Myocyte (in vitro differentiated cells): ENCODE data around the gene PIK3R1. TPM values are rescaled to one million over a fixed set of nuclear protein-coding genes. Genes with fewer than 3 reads are reported as not detected.
A peak's percentile ranks its signal among the peaks of the same experiment; 100 is the strongest.

Source experiments
- DNase-seq: peaks from one replicate; pipeline ENCODE4 v3.0.0-alpha.2; 2012; ENCODE audit warnings: low read depth
- total RNA-seq: library from RNA; depleted of rRNA; stranded (reverse); fragments of >200 nt; gene quantifications from 2 replicates; pipeline ENCODE4 v1.2.3, GENCODE V29; 2014

PIK3R1 gene
- total RNA-seq, 1 donor from 2014 or later, result 27.1 TPM

DNA sequence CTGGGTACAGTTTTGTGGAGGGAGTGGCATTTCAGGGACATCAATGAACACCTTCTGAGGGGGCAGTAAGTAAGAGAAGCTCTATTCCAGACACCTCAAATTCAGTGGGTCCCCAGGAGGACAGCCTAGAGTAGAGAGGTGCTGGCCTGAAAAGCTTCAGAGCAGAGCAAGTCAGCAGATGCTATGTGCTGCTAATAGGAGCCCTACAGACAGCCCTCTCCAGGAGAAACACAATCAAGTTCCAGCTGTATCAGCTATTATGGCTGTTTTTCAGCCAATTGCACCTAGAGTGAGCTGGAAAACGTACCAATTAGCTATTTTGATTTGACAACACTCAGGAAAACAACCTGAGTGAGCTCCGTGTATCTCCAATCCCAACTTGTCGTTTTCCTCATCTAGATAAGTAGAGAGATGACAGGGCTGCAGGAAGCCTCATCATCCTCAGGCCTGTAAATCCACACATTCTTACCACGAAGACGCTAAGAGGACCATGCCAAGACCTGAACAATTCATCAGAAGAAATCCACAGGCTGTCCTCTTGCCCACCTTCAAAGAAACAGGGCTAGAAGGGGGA lies 104.9 kb downstream of the PIK3R1 start:
- DNase-seq, result no peak

DNA sequence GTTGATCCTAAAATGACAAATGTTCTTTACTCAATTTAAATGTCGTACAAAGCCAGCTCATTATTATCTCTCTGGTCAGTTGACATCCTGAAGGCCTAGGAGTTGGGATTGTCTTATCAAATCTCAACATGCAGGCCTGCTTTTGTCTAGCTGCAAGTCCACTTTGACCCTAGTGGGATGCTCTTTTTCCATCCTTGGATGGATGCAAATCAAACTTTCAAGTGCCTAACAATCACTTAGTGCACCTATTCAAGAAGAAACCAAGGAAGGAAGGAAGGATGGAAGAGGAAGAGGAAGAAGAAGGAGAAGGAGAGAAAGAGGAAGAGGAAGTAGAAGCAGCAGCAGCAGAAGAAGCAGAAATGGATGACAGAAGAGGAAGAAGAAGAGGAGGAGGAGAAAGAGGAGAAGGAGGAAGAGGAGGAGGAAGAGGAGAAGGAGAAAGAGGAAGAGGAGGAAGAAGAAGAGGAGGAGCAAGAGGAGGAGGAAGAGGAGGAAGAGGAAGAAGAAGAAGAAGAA lies 109.6 kb downstream of the PIK3R1 start:
- DNase-seq, result no peak

DNA sequence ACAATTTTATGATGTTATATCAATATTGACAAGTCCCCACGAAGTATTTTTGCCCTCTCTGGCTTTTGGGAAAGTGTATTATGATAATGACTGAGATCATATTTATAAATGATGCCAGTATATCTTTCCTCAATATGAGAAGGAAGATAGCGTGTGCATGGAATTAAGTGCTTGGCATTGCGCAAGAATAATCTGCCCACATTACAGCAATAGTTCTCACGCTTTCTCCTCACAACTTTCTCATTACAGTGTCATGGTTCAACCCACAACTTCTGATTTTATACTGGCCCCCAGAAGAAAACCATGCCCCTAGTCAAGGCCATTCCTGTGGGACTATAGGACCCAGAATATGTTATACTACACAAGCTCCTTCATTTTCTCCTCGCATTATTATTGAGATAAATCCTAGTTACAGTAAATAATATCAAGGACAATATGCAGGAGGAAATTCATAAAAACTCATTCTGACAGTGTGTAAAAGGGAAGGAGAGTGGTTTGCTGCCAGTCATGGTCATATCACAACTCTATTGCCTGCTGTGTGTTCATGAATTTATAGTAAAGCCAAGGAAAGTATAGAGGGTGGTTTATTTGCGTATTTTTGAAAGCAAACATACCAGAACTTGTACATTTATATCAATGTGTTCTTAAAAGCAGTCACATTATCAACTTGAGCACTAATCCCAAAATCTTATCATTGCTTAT lies 114.1 kb downstream of the PIK3R1 start:
- DNase-seq, result no peak

DNA sequence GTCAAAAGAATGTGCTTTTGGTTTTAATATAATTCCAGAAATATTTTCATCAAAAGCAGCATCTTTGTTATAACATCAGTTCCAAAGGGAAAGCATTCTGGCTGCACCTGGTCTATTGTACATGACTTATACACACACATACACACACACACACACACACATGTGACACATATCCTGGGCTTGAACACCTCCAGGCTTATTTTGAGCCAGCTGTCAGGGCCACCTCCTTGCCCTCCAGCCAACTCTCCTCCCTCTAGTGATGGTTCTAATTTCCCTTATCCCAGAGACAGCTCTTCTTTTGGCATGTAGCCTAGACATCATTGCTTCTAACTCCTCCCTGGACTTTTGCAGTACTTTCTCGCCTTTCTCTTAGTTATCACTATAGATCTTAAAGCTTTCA lies 115.0 kb downstream of the PIK3R1 start:
- DNase-seq, result peak; percentile 47

DNA sequence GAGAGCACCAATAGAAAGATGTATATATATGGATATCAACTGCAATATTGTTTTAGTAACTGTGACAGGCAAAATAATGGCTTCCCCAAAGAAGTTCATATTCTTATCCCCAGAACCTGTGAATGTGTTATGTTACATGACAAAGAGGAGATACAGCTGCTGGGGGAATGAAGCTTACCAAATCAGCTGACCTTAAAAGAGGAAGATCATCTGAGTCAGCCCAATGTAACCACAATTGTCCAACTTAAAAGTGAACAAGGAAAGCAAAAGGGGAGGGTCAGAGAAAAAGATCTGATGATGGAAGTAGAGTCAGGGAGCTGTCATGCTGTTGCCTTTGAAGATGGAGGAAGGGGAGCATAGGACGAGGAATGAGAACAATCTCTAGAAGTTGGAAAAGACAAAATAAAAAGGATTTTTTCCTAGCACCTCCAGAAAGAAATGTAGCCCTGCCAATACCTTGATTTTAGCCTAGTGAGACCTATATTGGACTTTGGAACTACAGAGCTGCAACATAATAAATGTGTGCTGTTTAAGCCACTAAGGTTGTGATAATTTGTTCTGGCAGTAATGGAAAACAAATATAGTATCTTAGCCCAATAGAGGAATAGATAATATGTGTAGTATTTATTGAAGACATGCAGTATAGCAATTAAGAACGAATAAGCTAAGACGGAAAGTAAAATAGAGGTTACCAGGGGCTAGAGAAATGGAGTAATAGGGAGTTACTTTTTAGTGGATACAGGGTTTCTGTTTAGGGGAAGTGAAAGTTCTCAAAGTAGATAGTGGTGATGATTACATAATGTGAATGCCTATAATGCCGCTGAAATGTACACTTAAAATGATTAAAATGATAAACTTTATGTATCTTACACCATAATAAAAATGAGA lies 115.9 kb downstream of the PIK3R1 start:
- peak; percentile 76 for DNase-seq

DNA sequence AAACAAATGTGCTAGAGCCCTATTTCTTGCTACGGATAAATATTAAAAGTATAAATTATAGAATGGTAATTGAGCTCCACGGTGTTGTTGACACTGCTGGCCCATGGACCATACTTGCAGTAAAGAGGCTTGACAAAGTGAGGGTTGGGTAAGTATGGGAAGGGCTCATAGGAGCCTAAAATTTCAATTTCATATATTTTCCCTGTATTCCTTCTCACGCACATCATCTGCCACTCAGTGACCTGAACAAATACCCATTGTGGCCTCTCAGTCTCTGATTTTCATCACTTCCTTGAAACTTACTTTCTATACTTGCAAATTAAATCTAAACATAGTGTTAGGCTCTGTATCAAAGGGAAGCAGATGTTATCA lies 116.5 kb downstream of the PIK3R1 start:
- no peak for DNase-seq

DNA sequence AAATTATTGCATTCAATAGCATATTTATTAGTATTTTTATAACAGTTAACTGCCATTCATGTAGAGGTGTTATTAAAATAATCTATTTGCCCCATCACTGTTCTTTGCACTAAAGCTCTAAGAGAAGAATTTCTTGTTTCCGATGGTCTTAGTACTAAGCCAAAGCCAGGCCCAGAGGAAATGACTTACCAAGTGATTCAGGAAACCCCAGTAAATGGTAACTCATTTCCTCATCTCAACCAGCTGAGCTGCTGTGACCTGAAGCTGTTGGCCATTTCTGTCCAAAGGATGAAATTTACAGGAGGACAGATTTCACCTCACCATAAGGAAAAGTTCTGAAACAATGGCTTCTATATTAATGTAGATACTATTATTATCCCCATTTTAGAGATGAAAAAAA lies 117.0 kb downstream of the PIK3R1 start:
- DNase-seq, result no peak

DNA sequence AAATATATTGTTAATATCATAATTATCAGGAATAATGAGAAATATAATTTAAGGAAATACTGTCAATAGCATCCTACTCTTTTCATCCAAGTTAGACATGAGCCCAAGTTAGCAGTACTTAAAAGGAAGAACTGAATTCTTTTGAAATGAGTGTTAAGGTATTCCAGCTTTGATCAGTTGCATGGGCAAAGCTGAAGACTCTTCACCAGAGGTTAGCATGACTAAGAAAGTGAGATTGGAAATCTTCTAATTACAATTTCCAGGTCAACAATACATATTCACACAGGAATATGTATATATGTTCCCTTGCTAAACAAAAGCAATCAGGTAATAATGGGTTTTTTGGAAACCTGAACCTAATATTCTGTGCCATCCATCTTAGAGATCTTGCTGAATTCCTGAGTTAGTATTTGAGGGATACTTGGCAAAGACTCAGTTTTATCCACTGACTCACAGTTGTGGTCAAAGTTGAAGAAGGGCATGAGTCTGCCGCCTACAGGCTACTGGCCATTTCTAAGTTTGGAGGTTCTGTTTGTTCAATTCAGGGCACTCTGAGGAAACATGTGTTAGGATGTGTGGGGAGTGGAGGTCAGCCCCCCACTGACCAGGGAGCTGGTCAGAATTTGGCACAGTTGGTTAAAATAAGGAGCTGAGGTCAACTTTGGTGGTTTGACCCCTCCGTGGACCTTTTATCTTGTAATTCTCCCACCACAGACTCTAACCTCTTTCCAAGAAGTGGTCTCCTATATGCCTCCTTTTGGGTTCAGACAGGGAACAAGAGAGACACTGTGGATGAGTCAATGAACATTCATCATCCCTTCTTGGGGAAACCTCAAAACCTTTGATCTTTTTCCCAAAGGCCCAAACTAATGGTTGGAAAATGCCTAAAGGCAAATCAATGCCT lies 118.3 kb downstream of the PIK3R1 start:
- peak; percentile 90 for DNase-seq

DNA sequence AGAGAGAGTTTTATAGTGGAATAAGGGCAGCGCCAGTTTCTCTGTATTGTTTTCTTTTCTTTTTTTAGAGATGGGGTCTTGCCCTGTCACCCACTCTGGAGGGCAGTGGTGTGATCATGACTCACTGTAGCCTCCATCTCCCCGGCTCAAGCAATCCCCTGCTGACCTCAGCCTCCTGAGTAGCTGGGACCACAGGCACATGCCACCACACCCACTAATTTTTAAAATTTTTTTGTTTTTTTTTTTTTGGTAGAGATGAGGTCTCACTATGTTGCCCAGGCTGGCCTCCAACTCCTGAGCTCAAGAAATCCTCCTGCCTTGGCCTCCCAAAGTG lies 119.0 kb downstream of the PIK3R1 start:
- no peak for DNase-seq

DNA sequence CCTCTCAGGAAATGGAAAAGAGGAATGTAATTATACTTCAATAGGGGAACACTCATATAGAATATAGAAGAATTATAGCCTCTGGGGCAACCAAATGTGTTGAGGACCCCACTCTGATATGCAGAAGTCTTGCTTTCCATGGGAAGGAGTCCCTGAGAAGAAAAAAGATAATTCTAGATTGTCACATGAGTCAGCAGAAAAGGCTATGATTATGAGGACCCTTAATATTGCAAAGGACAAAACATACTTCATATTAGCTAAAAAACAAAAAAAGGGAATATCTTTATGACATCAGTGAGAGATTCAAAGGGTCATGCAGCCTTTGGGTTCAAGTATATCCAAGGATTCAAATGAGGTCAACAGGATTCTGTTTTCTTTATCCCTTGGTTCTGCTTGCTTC lies 119.5 kb downstream of the PIK3R1 start:
- DNase-seq, result no peak

DNA sequence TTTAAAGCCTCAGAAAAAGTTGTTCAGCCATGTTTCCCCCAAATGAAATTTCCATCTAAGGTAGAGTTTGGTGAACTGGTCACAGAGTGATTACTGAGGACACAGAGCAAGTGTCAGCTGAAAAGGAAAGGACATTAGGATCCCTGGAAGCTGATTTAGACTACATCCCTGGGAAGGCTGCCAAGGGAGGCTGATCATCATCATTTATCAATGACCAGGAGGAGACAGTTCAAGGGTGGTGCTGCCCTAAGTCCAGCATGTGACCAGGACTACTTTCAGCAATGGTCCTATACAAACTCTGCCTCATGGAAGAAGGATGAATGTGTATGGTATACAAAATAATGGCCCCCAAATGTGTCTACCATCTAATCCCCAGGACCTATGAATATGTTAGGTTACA lies 120.6 kb downstream of the PIK3R1 start:
- no peak for DNase-seq

DNA sequence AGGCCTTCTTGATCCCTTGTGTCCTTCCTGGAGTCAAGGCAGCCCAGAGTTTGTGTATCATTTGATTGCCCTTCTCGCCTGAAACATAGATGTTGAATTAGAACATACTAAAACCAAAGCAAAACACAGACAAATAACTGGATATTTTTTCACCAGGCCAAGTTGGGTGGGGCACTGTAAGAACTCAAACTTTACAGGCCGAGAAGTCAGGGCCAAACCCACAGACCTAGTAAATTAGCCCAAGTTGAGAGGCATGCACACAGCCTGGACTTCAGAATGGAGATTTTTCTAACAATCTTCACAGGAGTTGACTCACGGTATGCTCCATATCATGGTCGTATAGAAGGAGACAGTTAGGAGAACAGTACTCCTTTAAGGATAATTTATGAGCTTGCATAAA lies 121.7 kb downstream of the PIK3R1 start:
- no peak for DNase-seq

DNA sequence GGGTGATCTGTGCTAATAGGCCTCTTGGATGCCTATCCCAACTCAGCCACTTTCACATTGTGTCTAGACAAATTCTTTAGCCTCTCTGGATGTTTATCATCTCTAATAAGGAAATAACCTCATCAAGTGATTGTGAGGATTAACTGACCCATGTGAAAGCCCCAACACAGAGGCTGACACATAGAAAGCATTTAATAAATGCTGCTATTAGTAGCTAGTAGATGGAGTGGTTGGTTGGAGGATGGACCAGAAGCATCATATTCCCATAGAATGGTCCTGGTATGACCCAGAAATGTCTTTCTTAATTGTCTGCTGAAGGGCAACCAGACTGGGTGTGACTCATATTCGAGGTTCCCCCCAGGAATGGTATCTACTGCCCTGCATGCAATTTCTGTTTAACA lies 124.4 kb downstream of the PIK3R1 start:
- no peak for DNase-seq

DNA sequence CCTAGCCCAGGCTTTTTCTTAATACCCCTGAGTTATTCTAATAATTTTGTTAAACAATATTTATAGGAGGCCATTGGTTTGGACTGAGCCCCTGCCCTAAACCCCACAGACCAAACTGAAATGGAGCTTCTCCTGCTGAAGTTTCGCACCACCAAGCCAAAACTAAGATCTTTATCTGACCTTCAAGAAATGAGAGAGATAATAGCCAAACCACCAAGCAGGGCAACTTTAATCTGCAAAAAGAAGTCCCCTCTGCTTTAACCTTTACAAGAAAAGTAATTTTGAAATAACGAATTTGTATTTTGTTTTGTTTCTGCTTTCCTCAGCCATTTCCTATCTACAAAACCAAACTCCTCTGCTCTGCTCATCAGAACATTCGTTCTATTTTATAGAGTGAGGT lies 125.5 kb downstream of the PIK3R1 start:
- no peak for DNase-seq

DNA sequence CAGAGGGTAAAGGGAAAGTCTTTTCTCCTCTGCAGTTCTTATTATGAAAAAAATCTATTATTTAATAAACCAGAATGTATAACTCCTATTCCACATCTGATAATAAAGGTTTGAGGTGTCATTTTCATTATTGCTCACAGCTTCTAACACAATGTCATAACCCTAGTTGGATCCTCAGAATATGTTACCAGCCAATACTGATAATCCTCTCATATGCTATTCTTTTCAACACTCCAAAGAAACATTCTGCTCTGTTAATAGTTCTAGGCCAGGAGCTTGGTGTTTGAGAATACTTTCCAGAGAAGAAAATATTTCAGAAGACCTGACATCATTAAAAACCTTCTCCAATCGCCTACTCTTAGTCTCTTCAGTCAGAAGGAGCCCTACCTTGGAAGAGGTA lies 127.1 kb downstream of the PIK3R1 start:
- DNase-seq, result no peak

DNA sequence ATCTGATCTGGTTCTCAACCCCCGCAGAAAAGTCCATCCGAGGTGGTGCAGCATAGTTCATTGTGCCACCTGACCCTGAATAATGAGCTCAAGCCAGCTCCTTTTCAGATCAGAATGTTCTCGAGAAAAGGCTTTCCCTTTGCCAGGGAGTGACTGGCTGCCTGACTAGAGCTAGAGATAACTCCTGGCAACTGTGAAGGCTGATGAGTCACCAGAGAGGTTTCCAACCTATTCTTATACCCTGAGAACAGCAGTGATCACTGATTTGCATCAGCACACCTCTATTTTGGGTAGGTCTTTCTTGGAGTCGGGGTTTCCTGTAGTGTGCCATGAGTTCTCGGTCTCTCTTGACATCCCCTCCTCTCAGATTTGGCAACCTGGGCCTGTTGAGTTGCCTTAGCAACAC lies 127.9 kb downstream of the PIK3R1 start:
- DNase-seq, result peak; percentile 78

DNA sequence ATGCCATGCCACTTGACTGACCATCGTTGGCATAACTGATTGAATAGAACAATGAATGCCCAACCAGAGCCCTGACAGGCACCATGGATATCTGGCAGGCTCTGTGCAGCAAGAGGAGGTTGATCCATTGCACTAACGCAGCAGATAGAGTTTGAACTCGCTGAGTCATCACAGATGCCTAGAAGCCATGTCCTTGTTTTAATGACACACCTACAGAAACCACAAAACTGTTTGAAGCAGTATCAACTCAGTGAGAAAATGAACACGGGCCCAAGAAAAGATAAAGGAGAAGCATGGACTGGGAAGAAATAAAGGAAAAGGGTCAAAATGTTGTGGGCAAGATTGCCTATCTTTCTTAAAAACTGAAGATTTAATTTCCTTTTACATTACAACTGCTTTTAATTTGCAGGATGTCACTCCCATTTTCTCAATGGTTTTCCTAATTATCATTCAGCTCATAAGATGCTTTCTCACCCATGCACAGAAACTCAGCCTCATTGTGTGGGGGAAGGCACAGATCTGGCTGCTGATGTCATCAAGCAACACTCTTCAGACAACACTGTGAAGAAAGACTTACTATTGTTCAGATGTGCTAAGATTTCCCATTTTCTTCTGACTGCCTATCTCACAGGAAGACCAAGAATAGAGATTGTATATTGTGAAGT lies 129.0 kb downstream of the PIK3R1 start:
- DNase-seq, result peak; percentile 42

DNA sequence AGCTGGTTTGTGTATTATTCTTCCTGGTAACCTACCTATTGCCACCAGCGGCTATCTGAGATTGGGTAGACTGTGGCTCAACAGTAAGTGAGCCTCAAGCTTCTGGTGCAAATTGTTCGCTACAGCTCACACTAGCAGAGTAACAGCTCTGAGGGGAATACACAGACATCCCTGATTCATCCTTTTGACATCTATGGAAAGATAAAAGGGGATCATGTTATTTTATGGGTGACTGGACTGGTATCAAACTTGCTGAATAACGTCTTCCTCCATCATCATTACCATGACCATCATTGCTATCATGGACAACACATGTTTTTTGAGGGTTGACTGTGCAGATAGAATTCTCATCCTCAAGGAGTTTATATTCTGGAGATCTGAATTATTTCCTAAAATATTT lies 129.6 kb downstream of the PIK3R1 start:
- no peak for DNase-seq

DNA sequence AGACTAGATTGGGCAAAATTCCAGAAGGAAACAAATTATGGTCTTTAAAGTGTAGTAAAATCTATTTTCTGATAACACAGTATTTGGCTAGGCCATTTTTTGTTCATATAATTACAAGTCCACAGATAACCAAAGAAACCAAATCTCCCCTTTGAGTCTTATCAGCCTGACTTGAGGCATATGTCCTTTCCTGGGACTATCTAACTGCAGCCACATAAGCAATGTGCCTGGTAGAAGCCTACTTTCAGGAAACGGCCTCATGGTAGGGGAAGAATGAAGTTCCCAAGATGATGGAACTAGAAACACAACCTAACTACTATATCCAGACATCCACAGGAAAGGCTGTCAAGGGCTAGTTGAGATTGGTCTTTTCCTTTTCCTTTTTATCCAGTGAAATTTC lies 130.0 kb downstream of the PIK3R1 start:
- DNase-seq, result no peak

DNA sequence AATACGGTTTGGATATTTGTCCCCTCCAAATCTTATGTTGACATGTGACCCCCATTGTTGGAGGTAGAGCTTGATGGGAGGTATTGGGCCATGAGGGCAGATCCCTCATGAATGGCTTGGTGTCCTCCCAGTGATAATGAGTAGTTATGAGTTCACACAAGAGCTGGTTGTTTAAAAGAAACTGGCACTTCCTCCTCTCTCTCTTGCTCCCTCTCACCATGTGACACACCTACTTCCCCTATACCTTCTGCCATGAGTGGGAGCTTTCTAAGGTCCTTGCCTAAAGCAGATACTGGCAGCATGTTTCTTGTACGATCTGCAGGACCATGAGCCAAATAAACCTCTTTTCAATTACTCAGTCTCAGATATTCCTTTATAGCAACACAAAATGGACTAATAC lies 132.0 kb downstream of the PIK3R1 start:
- DNase-seq, result no peak
